ENCODE measurements around the gene PCDHGC4.

PCDHGC4 gene

GRCh38 chr5:141507387-141508091, 22.7 kb downstream of the PCDHGC4 start:
- no peak for TF ChIP-seq CTCF (conservative IDR thresholded peaks at IDR 0.05; ENCODE audit: low read depth, low read length)
- no peak for DNase-seq (ENCODE audit: low read depth)
- H3K4me3 ChIP-seq (ENCODE audit: low read length): no peak overlapping the region

GRCh38 chr5:141508440-141508797, 23.6 kb downstream of the PCDHGC4 start:
- H3K4me3 ChIP-seq (ENCODE audit: low read length): no peak overlapping the region
- DNase-seq (ENCODE audit: low read depth): no peak
- no peak for TF ChIP-seq CTCF (conservative IDR thresholded peaks at IDR 0.05; ENCODE audit: low read depth, low read length)

- TF ChIP-seq CTCF (conservative IDR thresholded peaks at IDR 0.05; ENCODE audit: low read depth, low read length): no peak
- H3K4me3 ChIP-seq (ENCODE audit: low read length): peak overlapping the region; percentile 36
- DNase-seq (ENCODE audit: low read depth): no peak
Observed at GRCh38 chr5:141508798-141509611, 24.2 kb downstream of the PCDHGC4 start.

DNA sequence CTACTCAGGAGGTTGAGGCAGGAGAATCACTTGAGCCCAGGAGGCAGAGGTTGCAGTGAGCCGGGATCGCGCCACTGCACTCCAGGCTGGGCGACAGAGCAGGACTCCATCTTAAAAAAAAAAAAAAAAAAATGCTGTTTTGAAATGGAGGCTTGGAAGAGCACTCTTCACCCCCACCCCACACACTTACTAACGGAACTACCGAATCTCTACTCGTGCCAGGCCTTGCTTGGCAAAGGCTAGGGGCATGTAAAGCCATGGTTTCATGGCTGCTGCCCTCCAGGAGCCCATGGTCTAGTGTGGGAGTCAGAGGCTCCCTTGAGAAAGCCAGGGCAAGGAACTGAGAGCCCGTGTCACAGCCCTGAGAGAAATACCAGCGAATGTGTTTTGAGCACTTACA, 25.3 kb downstream of the PCDHGC4 start:
- TF ChIP-seq CTCF (conservative IDR thresholded peaks at IDR 0.05; ENCODE audit: low read depth, low read length): no peak
- no peak overlapping the region for H3K4me3 ChIP-seq (ENCODE audit: low read length)
- DNase-seq (ENCODE audit: low read depth): no peak

DNA sequence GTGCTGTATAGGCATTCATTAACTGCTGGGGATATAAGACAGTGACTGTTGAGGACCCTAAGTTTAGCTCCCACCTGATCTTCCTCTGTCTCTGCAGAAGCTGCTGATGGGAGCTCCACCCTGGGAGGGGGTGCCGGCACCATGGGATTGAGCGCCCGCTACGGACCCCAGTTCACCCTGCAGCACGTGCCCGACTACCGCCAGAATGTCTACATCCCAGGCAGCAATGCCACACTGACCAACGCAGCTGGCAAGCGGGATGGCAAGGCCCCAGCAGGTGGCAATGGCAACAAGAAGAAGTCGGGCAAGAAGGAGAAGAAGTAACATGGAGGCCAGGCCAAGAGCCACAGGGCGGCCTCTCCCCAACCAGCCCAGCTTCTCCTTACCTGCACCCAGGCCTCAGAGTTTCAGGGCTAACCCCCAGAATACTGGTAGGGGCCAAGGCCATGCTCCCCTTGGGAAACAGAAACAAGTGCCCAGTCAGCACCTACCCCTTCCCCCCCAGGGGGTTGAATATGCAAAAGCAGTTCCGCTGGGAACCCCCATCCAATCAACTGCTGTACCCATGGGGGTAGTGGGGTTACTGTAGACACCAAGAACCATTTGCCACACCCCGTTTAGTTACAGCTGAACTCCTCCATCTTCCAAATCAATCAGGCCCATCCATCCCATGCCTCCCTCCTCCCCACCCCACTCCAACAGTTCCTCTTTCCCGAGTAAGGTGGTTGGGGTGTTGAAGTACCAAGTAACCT, 26.2 kb downstream of the PCDHGC4 start:
- TF ChIP-seq CTCF (conservative IDR thresholded peaks at IDR 0.05; ENCODE audit: low read depth, low read length): no peak
- DNase-seq (ENCODE audit: low read depth): no peak
- H3K4me3 ChIP-seq (ENCODE audit: low read length): no peak overlapping the region

GRCh38 chr5:141511771-141512325, 27.0 kb downstream of the PCDHGC4 start:
- H3K4me3 ChIP-seq (ENCODE audit: low read length): no peak overlapping the region
- TF ChIP-seq CTCF (conservative IDR thresholded peaks at IDR 0.05; ENCODE audit: low read depth, low read length): no peak
- no peak for DNase-seq (ENCODE audit: low read depth)
